NCI-H187 treated with DMSO at 0.1 percent for 48 hours (cell line): ENCODE measurements around the gene GALNT14.
A peak's percentile ranks its signal among the peaks of the same experiment; 100 is the strongest.
"Not testable (repeated sequence)": the region's sequence is repeated elsewhere in the genome, so short reads cannot be mapped to it uniquely, and the experiment has no call there.

Experiments used
- DNase-seq: peaks from one replicate; lab custom pipeline; 2025; lab: John Stamatoyannopoulos, UW

GALNT14 gene, protein sequence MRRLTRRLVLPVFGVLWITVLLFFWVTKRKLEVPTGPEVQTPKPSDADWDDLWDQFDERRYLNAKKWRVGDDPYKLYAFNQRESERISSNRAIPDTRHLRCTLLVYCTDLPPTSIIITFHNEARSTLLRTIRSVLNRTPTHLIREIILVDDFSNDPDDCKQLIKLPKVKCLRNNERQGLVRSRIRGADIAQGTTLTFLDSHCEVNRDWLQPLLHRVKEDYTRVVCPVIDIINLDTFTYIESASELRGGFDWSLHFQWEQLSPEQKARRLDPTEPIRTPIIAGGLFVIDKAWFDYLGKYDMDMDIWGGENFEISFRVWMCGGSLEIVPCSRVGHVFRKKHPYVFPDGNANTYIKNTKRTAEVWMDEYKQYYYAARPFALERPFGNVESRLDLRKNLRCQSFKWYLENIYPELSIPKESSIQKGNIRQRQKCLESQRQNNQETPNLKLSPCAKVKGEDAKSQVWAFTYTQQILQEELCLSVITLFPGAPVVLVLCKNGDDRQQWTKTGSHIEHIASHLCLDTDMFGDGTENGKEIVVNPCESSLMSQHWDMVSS

DNA sequence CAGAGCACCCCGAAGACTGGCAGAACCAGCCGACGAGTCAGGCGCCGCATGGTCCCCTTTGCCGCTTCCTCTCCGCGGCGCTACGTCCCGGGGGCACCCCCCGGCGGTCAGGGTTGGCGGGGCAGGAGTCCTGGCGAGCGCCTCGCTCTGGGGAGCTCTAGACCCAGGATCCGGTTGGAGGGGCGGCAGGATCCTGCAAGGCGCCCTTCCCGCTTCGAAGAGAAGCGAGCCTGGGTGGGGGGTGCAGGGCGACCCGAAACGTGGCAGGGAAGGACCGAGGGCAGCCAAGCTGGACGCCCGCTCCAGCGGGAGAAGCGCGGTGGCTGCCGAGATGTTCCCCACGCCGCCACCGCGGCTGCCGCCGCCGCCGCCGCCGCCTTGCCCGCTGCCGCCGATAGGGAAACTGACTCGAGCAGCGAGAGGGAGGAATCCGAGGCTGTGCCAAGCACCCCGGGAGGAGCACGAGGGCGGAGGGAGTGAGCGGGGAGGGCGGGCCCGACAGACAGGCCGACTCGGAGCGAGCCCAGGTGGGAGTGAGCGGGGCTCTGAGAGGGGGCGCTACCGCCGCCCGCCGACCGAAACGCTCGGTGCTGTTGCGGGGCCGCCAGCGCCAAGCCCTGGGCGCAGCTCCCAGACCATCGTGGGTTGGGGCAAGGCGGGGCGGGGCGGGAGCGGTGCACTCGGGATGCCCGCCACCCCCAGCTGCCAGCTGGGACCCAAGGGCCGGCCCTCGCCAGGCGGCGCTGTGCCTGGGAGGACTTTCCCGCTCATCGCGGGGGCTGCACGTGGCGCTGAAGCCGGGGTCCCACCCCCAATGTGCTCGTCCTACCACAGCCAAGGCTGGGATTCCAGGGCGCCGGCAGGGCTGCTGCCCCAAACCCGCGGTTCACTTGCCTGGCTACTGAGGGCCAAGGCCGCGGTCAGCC, at the start of gene GALNT14:
Gene GALNT14, minus strand, starts transcription at position 404 of the 926 bp plus-strand sequence. Its CDS starts 354 bp downstream, at position 50.
- no peak for DNase-seq

DNA sequence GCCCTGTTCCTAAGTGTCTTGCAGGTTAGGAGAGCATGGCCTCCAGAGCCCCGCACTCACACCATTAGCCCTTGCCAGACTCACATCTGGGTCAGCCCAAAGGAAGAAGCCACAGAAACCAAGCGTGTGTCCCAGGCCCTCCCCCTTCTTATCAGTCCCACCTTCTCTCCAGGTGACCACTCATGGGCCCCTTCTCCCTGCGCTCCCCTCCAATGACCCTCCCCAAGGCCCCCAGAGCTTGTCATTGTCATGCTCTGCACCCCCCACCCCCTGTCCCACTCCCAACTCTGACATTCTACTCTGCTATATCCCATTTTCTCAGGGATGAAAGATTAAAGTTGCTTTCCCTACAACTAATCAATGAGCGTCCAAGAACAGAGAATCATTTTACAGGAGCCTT, 48.9 kb upstream of the GALNT14 start:
- no peak for DNase-seq

DNA sequence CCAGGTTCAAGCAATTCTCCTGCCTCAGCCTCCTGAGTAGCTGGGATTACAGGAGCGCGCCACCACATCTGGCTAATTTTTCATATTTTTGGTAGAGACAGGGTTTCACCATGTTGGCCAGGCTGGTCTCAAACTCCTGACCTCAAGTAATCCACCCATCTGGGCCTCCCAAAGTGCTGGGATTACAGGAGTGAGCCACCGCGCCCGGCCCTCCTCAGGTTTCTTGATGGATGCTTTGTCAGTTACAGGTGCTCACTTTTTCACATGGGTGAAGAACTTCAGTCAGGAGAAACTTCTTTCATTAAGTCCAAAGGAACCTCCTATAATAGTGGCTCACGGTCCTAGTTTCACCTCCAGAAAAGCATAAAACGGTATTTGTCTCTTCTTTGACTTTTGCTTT, 45.7 kb upstream of the GALNT14 start:
- DNase-seq: not testable (repeated sequence)

DNA sequence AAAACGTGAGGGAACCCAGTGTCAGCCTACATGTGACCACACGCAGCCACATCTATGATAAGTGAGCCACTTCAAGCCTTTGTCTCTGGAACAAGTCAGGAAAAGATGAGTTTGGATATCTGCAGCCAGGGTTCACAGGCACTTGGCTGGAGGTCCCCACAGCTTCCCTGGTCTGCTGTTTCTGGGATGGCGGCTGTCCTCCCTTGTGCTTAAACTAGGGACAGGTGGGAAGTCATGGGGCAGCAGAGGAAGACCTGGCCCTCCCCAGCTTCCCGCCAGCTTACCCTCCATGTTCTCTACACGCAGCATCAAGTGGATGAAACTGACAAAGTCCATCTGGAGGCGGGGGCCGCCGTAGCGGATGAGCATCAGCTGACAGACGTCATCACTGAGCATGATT, 38.5 kb upstream of the GALNT14 start:
- no peak for DNase-seq

DNA sequence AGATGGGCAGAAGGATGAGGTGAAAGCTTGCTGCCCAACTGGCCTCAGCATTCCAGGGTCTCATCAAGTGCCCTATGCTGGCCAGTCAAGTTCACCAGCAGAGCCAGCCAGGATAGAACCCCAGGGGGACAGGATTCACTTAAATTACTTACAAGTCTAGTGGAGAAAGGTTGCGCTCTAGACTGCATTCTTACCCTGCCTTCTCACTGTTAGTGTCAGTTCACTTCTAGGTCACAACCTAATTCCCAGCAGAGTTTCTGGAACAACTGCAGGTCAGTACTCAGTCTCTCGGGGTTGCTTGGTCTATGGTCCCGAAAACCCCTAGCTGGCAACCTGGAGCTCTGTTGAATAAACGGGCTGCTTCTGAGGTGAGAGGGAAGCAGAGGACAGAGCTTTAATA, 32.9 kb upstream of the GALNT14 start:
- DNase-seq: no peak

DNA sequence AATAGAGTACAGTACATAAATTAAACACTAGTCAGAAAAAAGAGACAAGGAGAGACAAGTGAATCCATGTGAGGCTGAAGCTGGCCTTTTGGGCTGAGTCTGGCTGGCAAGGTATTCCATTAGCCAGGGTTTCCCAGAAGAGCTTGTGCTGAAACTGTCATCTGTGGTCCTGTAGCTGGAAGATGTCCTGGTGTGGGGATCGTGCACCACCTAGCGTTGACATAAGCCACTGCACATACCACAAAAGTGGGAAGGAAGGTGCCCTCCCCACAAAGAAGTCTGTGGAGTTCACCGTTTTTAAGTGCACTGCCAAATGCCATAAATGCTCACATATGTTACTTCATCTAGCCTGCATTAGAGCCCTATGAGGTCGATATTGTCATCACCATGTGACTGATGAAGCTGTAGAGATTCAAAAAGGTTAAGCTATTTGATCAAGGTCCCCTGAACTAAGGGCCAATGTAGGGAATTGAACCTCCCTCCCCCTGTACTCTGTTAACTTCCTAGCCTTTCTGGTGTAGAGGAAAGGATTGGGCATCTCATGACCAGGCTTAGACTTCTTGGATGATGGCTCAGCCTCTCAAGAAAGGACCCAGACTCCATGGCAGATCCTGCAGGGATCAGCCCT, 31.9 kb upstream of the GALNT14 start:
- peak; percentile 49 for DNase-seq

DNA sequence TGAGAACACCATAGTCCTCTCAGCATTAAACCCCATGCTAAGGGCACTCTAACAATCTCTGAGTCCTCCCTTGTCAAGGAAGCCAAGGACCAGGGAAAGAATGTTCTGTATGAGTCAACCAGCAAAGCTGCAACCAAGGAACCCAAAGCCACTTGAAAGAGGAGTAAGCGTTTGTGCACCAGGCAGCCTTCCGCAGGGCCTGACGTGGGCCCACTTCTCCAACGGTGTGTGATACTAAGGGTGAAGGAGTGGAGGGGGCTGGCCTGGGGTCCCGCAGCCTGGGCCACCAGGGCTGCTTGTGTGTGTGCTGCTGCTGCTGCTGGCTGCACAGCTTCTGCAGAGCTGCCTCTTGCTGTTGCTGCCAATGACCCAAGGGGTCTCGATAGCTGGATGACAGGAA, 30.1 kb upstream of the GALNT14 start:
- no peak for DNase-seq

DNA sequence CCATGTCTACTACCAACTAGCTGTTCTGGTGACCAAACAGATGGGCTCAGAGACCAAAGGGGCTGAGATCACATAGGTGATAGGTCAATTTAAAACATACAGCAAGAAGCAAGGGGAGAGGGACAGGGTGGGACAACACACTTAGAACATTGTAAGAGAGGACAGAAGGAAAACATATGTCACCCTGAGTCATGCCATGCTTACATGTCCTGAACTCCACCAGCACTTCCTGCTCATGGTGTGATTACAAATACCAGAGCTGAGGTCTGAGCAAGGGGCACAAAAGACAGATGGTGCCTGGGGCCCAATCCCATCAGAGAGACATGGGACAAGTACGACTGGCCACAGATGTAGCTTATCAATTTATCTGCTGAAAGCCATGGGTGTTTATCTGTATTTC, 28.7 kb upstream of the GALNT14 start:
- DNase-seq: no peak

DNA sequence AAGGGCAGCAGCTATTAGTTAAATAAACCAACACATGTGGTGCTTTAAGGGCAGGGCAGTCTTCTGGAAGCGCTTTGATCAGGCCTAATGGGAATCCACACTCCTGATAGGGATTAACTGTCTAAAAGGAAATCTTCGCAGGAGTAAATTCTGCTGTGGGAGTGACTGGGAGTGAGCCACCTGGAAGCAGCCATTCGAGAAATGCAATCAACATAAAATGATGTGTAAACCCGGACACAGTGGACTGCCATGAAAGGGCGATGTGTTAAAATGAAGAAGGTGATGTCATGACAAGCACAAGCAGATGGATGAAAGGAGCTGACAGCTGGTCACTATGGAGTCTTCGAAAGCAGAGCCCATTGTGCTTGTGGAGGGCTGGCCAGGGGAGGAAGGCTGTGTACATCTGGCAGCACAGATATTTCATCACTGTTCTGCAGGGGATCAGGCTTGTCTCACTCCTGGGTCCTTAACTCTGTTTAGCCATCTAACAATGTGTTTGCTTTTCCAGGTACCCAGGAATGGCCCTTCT, 24.8 kb upstream of the GALNT14 start:
- DNase-seq: no peak

DNA sequence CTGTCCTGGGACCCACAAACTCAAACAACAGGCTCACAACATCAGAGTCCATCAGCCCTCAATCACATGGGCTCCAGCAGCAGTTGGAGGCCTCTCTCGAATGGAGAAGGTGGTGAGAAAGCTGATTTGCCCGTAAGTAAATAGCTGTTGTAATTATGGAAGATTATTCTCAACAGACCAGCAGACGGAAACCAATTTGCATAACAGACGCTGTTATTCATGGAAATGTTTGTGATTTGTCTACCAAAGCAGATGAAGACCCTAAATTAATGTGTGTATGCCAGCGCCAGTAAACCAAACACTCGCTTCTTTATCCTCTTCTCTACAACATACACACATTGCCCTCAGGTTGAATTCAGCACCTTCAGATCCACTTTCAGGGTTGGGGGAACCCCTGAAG, 23.4 kb upstream of the GALNT14 start:
- DNase-seq: no peak

DNA sequence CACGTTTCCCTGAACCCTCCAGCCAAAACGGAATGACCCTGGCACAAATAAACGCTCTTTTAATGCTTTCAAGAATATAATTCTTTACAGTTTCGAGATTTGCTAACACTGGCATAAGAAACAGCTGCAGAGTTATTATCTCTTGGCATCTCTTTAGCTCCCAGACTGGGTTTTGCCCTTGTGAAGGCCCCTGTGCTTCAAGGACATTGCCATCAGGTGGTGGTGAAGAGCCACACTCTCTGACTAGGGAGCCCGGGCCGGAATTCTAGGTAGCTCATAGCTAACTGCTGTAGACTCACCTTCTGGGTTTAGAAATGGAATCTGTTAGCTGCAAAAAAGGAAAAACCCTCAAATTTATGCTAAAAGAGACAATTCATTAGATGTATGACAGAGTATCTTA, 13.3 kb upstream of the GALNT14 start:
- DNase-seq: no peak

DNA sequence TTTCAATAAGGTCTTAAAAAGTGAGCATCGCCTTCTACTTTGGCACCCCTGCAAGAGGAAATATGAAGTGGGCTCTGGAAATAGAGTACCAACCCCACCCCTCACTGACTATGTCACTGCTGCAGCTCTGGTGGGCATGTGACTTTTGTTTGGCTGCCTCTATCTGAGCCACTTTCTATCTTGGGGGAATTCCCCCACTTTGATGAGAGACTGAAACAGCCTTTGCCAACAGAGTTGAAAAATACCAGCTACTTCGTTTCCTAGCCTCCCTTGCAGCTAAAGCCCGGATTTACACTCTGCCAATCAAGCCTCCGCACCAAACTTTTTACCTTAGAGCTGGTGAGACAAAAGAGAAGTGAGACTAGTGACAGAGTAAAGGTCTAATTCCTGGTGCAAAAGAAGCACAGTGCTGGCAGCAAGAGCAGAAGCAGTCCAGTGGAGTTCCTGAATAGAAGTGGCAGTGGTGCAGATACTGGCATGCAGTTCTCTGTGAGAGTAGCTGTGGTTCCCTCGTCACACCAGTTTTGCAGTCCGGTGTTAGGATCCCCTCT, 12.0 kb upstream of the GALNT14 start:
- DNase-seq: no peak

DNA sequence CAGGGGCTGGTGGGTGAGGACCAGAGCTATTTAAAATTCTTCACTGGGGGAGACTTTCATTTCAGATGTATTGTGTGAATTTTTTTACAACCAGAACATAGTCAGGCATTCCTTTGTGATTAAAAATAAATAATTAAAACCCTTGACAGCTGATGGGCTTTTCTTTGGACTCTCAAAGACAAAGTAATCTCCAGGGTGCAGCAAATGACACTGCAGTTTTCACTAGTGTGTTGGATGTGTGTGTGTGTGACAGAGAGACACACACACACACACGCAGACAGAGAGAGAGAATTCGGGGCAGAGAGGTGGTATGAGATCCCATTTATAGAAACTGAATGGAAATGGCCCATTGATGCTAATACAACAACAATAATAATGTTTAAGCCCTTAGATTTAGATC, 10.3 kb upstream of the GALNT14 start:
- no peak for DNase-seq

DNA sequence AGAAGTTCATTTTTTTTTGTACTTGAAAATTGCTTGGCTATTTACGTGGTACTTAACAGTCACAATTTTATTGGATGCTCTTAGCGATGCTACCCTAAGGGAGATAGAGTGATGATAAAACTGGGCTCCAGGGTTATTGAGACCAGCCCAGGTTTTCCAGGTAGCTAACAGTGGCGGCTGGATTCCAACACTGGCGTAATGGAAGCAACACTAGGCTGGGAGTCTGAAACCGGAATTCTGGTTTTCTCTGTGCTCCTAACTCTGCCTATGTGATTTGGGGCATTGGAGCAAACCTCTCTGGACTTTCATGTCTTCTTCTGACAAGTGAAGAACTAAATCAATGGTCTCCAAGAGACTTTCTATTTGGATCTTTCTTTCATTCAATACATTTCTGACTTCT, 9.4 kb upstream of the GALNT14 start:
- no peak for DNase-seq

DNA sequence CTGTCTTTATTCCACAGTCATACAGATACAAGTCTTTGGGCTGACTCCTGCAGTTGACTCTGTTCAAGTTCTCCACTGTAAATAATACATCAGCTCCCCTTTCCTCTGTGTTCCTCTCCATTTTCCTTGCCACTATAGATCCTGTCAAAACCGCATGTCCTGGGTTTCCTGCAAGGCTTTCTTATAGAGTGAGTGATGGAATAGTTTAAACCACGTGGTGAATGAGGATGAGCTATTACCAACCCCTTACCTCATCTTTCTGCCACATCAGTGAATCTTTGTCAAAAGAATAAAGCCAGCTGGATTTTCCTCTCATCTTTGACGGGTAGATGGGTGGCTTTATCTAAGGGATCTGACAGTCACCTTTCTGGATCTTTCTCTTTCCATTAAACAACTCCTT, 3.9 kb upstream of the GALNT14 start:
- DNase-seq: no peak

DNA sequence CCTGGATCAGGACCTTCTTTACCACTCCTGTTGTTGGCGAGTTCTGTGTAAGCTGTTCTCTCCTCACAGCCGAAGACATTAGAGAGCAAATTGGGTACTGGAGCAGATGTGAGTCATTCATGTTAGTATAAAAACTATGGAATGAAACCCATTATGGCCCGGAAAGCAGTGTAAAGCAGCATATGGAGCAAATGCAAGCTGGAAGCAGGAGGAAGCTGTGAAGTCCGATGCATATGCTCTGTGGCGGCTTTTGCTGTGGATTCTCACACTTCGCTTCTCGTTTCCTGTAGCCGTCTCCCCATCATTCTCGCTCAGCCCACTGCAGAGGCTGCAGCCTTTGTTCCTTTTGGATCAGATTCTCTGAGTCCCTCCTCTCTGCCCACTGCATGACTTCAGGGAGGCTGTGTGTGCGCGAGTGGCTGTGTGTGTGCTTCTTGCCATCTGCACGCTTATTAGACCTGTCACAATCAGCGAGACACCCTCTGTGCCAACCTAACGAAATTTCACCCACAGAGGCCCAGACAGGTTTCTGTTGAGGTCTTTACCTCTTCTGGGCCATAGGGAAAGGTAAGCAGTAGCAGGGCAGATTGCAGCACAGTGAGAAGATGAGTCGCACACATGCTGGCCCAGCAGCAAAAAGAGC, 3.3 kb upstream of the GALNT14 start:
- DNase-seq: no peak

DNA sequence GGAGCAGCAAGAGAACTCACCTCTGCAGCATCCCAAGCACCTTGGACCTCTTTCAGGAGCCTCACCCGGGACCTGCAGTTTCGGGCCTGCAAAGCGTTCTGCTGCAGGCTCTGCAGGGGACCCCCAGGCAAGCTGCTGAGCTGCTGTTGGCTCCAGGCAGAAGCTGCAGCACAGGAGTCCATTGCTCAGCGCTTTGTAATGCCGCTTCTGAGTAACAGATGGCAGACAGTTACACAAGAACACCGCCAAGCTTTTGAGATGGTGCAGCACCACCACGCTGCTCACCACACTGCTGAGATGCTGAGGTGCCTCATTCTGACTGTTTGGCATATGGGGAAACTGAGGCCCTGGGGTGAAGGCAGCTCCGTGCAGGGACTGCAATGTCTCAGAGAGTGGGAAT, 1.9 kb upstream of the GALNT14 start:
- DNase-seq: no peak

DNA sequence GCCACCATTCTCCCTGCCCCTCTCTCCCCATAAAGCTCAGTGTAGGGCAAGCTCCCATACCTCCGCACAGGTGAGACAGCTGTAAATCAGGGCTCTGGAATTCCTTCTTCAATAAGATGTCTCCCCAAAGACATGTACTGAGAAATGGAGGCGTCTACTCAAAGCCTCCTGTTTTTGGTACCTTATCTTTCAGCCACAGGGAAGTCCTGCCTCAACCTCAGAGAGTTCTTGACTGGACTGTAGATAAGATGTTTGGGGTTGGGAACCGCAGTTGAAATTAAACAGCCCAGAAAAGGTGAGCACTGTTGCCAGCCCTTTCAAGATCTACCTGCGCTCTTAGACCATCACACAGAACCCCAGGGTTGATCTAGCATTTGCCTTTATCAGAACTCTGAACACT, 1.4 kb upstream of the GALNT14 start:
- no peak for DNase-seq

DNA sequence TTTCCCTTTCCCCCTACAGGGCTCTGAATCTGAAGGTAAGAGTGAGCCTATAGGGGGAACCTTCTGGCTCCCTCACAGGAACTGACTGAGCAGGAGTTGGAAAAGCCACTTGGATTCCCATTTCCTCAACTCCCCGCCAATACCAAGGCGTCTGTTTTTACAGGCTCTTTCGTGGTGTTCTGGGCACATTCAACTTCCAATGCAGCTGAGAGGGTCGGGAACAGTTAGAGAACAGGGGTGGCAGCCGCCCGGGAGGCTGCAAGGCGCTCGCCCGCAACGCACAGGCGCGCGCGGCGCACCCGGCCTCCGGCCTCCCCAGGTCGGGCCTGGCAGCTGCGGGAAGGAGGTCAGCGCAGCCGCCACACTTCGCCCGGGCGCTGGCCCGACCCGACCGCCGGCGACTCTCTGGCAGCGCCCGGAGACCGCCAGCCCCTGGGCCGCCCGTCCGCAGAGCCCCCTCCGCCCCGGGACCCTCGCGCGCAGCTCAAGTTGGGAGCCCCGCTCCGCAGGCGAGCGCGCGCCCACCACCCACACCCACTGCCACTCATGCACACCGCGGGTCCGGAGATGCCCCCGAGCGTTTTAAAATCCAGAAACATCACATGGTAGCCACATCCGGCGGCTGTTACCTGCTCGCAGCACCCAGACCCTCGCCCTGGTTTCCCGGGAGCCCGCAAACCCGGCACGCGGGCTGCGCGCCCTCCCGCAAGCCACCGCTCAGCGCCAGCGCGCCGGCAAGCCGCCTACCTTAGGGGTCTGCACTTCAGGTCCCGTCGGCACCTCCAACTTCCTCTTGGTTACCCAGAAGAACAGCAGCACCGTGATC, 816 bp downstream of the GALNT14 start:
- DNase-seq: no peak

DNA sequence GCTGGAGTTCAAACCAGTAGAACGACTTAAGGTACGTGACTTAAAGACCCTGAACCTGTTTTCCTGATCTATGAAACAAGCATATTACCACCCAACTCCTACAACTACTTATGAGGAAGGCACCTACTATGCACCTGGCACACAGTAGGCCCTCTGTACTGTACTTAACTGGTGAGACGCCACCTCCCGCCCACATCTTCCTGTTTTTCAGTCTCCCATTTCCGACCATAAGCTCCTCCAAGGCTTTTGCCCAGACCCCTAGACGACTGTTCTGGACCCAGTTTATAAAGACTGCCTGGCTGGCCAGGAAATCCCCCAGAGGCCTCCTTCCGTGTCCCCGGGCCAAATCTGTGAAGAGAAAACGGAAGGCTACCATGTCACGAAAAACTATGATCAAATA, 1.5 kb downstream of the GALNT14 start:
- DNase-seq: no peak
